Measurements from ENCODE around the gene RABGAP1L.

GRCh38 chr1:174123843-174124242, 35.5 kb upstream of the RABGAP1L start:
- TF ChIP-seq POLR2A (IDR thresholded peaks at IDR 0.05): no peak
- no peak for TF ChIP-seq POLR2AphosphoS5 (IDR thresholded peaks at IDR 0.05)

All from gastroesophageal sphincter (tissue), 2 donors.